ENCODE measurements around the gene YBX3.

GRCh38 chr12:10737249-10737648 lies 14.1 kb upstream of the YBX3 start:
- TF ChIP-seq CTCF (IDR thresholded peaks at IDR 0.05), result no peak
- no peak for TF ChIP-seq POLR2A (IDR thresholded peaks at IDR 0.05)

Measured in heart left ventricle (tissue), 13 donors.